Peyer's patch (tissue), 4 donors: ENCODE data around the gene NUDCD3.

Experiments
- CTCF ChIP-seq, 6 experiments: fragments of 450-650 bp in 4 of 6; fragments of 200-600 bp in 2 of 6; sonication (generic) in 1 of 6; IDR thresholded peaks; one replicate each; pipeline ENCODE4 v1.5.1; 2017 to 2019; ENCODE audit warnings: antibody characterized with exemption in 6 of 6, mild to moderate bottlenecking in 3 of 6, moderate library complexity in 1 of 6
- POLR2A ChIP-seq, 2 donors: fragments of 450-650 bp; IDR thresholded peaks; one replicate each; pipeline ENCODE4 v1.5.1; 2017; ENCODE audit warnings: antibody characterized with exemption in 2 of 2, mild to moderate bottlenecking in 2 of 2, moderate library complexity in 2 of 2

DNA sequence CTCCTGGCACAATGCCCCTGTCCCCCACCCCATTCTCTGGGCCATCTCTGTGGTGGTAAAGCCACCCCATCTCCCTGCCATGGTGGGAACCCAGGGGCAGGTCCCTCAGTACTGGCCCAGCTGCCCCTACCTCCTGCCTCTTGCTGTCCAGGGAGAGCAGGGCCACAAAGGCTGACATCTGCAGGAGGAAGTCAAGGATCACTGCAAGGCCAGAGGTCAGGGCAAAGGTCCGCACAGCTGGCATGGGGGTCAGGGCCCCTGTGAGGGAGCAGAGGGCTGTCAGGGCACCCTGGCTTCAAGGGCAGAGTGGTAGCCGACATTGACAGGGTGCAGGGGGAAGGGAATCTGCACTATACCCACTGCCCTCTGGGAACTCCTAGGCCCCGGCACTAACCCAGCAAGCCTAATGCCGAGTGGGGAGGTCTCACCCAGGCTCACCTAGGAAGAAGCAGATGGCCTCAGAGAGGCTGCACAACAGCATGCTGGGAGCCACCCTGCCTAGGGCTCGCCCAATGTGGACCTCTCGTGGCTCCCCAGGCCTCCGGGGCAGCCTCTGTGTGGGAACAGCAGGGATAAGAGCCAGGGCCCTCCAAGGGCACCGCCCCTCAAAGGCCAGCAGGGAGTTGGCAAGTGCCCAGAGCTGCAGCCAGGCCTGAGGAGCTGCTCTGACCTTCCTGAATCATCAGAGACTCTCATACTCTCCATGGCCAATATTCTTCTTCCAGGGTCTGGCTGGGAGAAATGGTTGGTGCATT is 43.0 kb upstream of the NUDCD3 start:
- TF ChIP-seq POLR2A (IDR thresholded peaks at IDR 0.05) (no peak), CTCF (IDR thresholded peaks at IDR 0.05) (no peak)
